OCI-LY1 (cell line): ENCODE results near the gene EVA1A.
A peak's percentile ranks its signal among the peaks of the same experiment; 100 is the strongest.

ENCODE experiments used
- CTCF ChIP-seq: fragments of 200-600 bp; sonication (generic), shearing (Covaris generic); IDR thresholded peaks from 2 replicates; pipeline ENCODE4 v1.5.1; 2017; ENCODE audit warnings: mild to moderate bottlenecking, antibody characterized with exemption, low read length, moderate library complexity, mixed read lengths
- EZH2 ChIP-seq: fragments of 200-600 bp; sonication (generic), shearing (Covaris generic); IDR thresholded peaks from 2 replicates; pipeline ENCODE4 v1.8.0; 2017; ENCODE audit warnings: borderline replicate concordance, mixed run types, mild to moderate bottlenecking, antibody characterized with exemption, low read length, moderate library complexity, mixed read lengths

GRCh38 chr2:75608684-75609333 lies 48.1 kb upstream of the EVA1A start:
- TF ChIP-seq CTCF (peak; percentile 94), EZH2 (no peak)
